HG02759 (cell line): Measurements from ENCODE around the gene INF2.
"Not testable (repeated sequence)": the region's sequence is repeated elsewhere in the genome, so short reads cannot be mapped to it uniquely, and the experiment has no call there.

Source experiments
- ATAC-seq: cut with Tn5 transposase; IDR thresholded peaks from one replicate; pipeline ENCODE4 v1.9.1; 2021; ENCODE audit warnings: mild to moderate bottlenecking, moderate library complexity; ENCODE audit not compliant: unreplicated experiment

The INF2 gene

DNA sequence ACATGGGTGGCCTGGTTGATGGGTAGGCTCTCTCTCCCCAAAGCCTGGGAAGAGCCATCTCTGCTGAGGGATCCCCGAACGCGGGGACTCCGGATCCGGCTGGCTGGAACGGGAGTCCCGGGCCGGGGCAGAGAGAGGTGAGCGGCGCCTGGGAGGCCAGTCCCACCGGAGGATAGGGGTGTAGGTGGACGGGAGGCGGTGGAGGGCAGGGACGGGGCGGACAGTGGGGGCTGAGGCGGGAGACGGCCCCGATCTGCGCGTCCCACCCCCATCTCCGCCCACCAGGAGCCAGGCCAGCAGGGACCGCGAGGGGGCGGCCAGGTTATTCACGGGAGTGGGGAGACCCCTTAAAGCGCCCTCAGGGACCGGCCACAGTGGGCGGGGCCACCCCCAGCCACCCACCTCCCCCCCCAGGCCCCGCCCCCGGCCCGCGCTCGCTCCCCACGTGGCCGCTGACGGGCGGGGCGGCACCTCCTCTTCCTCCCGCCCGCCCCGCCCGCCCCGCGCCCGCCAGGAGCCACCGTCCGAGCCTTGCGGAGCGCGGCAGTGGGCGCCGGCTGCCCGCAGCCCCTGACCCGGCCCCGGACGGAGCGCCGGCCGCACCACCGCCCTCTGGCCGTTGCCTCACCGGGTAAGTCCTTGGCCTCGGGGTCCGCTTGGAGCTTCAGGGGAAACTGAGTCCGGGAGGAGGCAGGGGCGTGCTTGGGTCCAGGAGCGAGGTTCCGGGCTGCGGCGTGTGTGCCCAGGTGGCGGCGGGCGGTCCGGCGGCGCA, at the start of gene INF2:
INF2 (plus strand) TSS at position 510 of the 772 bp plus-strand sequence. CDS start 11,748 bp downstream, outside the sequence.
- no peak for ATAC-seq

DNA sequence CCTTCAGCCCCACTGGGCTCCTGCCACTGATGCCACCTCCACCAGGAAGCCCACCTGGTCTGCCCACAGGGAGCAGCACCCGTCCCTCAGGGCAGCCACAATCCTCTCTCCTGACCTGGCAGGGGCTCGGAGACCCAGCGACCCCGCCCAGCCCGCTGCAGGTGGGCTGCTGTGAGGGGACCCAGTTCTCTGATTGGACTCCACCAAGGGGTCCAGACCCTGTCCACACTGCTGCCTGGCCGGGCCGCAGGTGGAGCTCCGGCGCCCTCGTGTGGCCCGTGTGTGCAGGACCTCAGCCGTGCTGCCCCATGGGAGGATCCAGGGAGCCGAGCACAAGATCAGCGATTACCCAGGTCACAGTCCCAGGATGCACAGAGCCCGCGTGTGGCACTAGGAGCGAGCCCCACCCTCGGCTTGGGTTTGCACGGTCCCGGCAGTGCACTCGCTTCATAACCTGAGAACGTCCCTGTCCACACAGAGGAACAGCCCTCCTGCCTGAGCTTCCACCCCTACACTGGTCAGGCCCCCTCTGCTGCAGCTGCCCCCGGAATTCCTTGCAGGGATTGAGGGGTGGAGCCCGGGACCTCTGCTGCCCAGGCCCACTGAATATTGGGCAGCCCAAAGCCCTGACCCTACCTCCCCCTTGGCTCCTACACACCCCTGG, 49.4 kb upstream of the INF2 start:
- ATAC-seq = no peak

DNA sequence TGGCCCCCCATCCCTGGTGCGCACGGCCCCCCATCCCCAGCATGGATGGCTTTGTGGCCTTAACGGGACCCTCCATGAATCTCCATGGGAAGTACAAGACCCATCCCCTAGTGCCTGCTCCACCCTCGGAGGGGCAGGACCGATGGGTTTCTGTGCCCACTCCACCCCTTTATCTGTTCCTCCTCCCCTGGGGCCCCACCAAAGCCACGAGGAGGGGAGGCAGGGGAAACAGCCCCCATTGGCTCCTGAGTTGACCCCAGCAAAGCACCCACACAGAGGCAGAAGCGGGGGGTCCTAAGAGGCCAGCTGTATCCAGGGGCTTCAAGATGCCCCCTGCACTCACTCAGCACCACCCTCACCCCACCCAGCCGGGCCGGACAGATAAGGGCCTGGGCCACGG, 48.7 kb upstream of the INF2 start:
- no peak for ATAC-seq

DNA sequence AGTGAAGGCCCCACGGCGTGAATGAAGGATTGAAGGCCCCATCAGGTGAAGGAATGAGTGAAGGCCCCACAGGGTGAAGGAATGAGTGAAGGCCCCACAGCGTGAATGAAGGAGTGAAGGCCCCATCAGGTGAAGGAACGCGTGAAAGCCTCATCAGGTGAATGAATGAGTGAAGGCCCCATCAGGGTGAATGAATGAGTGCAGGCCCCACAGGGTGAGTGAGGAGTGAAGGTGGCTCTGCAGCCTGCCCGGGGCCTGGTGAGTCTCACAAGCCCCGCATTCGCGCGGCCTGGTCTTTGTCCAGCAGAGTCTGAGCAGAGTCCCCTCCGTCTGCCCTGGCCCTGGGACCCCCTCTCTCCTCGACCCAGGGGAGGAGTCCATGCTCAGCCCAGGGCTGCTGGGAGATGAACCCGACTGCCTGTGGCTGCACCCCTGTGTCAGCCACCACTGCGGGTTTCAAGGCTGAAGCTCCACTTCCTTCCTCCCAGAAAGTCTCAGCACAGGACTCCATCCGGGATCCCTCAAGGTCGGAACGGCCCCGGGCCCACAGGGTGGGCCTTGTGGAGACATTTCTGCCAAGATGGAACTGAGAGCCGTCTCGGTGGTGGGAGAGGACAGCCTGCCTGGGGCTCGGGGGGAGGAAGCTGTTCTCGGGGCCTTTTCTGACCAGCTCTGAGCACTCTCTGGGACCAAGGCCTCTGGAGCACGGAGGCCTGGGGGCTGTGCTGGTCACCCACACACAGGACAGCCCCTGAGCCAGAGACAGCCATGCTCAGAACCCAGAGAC, 47.5 kb upstream of the INF2 start:
- ATAC-seq = no peak

DNA sequence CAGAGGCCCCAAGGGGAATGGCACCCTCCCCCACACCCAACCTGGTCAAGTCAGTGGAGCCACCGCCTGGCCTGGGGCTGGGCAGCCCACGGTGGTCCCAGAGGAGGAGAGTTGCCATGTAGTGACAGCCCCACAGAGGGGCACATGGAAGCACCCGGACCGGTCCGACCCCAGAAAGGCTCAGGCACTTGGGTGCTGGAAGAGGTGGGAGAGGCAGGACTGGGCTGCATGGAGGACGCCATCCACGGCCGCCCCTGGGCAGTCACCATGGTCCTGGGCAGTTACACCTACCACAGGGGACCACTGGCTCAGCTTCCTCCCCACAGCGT, 46.9 kb upstream of the INF2 start:
- no peak for ATAC-seq

DNA sequence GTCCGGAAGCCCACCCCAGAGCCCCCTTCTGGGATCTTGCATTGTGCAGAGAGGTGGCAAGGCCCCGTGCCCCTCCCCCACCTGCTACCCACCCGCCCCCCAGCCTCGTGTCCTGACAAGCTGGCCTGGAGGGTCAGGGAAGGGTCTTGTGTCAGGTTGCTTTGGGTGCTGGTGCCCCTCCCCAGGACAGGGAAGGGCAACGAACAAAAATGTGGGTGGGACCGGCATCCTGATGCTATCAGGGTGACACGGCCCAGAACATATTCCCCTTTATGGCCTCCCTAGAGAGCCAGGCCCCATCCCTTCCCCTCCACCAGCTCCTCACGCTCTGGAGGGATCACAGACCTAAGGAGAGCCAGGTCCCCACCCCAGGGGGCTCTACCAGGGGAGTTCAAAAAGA, 46.1 kb upstream of the INF2 start:
- ATAC-seq = no peak

DNA sequence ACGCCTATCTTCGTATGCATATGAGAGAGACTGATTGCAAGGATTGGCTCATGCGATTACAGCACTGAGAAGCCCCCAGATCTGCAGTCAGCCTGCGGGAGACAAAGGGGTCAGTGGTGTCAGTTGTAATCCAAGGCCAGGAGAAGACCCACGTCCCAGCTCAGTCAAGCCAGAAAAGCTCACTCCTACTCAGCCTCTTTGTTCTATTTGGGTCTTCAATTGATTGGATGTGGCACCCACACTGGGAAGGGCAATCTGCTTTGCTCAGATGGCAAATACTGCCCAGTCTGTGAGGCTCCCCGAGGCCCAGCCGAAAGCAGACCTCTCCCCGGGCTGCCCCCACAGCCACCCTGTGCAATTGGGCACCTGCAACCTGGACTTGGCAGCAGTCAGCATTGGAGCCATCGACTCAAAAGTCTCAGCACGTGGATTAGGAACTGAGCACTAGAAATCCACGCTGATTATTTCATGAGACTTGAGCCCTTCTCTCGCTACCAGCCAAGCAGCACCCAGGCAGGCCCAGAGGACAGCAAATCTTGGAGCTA, 45.3 kb upstream of the INF2 start:
- ATAC-seq = no peak

DNA sequence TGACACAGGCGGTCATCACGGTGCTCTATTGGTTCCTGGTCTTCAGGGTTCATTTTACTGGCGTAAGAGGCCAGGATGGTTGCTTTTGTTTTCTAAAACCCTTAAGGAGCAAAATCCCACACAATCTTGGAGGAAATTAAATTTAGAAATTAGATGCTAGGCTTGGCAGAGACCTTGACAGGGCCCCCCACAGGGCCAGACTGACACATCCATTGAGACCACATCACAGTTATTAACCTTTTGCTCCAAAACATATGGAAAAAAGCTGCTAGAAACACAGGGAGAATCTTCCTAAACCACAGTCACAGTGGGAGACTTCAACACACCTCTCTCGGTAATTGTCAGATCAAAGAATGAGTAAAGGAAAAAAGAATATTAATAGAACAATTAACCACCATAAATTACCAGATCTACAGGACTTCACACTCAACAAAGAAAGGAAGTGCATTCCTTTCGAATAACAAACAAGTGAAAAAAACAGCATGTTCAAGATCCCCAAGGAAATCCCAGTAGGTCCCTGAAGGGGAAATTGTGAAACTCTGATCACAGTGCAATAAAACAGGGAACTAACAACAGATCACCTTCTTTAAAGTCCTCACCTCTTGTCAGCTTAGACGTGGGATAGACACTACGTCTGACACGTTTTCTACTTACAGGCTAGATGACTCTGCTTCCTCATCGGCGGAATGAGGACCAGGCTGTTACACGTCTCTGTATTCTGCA, 44.6 kb upstream of the INF2 start:
- ATAC-seq = no peak

DNA sequence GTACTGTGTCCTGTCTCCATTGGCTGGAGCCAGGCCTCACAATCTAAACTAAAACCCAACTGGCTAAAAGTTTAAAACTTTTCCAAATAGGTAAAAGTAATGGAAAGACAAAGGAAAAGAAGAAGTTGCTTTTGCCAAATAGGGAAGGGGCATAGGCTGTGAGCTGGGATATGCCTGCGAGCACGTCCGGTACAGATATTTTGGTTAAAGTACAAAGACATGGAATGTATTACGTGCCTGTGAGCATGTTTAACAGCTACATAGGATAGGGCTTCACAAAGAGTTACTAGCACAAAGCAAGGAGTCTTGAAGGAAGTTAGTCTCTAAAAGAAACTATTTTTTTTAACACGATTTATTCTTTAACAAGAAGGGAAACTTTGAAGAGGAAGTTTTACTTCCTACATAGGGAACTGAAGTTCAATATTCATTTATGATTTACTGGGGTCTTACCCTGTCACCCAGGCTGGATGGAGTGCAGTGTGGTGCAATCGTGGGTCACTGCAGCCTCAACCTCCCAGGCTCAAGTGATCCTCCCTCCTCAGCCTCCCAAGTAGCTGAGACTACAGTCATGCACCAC, 41.9 kb upstream of the INF2 start:
- no peak for ATAC-seq

DNA sequence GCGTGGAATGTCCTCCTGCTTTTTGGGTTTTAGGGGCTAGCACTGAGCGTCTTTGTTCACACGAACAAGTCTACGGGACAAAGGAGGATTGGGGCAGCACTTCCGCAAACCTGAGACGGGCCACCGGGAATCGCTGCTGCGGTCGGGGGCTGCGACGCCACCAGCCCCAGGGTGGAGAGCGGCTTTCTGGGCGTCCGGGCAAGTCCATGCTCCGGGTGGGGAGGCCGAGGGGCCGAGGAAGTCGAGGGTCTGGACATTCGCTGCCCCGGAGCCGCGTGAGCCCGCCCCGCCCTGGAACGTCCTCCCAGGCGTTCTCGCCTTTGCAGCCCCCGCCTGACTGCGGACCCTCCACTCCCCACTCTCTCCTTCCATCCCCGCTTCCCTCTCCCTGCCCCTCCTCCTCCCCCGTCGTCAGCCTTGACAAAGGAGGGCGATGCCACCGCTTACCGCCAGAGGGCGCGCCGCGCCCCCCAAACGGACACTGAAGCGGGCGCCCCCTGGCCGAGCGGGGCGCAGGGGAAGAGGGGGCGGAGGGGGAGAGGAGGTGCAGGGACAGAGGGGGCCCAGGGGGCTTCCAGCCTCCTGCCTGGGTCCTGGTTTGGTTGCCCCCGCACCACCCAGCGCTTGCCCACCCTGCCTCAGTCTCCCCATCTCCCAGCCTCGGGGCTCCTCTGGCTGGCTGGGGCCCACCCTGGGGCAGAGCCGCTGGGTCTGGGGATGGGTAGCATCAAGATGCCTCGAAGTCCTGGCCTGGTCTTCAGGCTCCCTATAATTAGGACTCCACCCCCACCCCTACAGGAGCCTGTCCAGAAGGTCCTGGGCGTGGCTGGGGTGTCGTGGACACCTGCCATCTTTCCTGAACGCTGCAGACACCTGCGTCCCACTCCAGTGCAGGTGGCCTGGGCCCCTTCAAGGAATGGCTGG, 39.1 kb upstream of the INF2 start:
- no peak for ATAC-seq

DNA sequence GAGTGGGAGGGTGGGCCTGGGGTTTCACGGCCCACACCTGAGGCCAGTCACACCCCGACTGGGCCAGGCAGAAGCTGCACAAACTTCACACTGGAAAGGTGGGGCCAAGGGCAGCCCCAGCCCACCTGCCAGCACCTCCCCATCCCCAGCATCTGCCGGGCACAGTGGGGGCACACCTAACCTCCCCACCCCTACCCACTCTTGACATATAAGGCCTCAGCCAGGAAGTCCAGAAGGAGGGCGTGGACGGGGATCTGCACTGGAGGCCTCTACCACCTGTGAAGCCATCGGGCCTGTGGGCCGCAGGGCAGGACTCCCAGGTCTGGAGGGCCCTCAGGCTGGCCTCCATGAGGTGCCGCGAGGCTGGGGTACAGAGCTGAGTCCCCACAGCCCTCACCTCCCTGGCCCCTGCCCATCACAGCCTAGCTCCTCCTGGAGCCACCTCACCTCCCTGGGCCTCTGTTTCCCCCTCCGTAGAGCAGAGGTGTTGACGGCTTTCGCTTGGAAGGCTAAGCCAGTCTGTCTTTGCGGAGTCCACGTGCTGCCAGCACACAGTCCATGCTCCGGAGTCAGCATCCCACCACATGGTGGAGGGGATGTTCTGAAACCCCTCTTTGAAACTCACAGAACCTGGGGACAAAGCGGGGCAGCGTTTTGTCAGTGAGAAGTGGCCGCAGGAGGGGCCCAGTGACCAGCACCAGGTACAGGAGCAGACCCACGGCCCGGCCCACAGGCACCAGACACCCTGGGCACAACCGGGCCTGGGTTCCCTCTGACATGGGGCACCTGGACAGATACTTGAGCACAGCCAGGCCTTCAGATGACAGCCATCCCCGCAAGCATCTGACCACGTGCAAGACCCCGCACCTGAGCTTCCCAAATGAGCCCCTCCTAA, 38.2 kb upstream of the INF2 start:
- no peak for ATAC-seq

DNA sequence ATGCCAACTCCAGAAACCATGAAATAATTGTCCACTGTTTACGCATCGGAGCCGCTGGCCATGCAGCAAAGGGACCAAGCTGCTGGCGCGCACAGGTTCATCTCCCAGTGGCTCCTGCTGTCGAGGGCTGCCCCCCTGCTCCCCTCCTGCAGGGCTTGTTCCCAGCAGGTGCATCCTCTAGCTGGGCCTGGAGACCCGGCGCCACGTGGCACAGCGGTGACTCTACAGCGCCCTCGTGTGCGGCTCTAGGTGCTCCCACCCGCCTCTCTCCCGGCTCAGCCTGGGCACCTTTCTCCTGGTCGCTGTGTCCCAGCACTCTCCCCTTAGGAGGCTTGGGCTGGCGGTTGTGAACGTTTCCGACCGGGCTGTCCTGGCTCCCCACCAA, 37.5 kb upstream of the INF2 start:
- ATAC-seq = no peak

DNA sequence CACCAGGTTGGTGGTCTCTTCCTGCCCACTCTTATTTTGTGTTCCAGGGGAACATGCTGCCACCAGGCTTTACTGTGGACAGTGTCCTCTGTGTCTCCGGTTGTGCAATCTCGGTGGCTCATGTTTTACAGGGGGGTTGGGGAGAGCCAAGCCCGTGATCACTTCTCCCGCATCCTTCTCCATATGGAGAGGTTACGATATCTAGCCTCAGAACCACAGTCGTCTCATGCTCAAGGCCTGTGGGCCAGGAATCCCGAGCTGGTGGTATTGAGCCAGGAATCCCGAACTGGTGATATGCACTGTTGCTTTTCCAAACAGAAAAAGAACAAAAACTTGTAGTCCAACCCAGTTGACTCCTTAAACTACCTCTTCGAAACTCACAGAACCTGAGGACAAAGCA, 37.0 kb upstream of the INF2 start:
- no peak for ATAC-seq

DNA sequence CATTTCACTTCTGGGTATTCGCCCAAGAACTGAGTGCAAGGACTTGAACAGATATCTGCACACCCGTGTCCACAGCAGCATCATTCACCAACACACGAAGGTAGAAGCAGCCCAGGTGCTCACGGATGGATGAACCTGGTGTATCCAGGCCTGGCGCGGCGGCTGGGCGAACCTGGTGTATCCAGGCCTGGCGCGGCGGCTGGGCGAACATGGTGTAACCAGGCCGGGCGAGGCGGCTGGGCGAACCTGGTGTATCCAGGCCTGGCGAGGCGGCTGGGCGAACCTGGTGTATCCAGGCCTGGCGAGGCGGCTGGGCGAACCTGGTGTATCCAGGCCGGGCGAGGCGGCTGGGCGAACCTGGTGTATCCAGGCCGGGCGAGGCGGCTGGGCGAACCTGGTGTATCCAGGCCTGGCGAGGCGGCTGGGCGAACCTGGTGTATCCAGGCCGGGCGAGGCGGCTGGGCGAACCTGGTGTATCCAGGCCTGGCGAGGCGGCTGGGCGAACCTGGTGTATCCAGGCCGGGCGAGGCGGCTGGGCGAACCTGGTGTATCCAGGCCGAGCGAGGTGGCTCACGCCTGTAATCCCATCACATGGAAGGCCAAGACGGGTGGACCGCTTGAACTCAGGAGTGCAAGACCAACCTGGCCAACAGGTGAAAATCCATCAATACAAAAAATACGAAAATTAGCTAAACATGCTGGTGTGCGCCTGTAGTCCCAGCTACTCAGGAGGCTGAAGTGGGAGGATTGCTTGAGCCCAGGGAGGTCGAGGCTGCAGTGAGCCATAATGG, 36.1 kb upstream of the INF2 start:
- ATAC-seq = not testable (repeated sequence)

DNA sequence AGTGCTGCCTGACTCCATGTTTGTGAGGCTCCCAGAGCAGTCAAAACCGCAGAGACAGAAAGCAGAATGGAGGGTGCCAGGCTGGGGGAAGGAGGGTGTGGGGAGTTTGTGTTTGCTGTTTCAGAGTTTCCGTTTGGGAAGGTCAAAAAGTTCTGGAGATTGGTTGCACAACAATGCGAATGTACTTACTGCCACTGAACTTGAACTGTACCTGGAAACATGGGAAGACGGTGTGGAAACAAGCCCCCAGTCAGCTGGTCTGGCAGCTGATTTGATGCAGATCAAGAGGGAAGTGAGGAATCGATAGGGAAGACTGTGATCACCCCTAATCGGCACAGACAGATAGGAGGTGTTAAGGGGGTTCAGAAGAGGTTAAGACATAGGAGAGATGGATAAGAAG, 35.3 kb upstream of the INF2 start:
- ATAC-seq = no peak

DNA sequence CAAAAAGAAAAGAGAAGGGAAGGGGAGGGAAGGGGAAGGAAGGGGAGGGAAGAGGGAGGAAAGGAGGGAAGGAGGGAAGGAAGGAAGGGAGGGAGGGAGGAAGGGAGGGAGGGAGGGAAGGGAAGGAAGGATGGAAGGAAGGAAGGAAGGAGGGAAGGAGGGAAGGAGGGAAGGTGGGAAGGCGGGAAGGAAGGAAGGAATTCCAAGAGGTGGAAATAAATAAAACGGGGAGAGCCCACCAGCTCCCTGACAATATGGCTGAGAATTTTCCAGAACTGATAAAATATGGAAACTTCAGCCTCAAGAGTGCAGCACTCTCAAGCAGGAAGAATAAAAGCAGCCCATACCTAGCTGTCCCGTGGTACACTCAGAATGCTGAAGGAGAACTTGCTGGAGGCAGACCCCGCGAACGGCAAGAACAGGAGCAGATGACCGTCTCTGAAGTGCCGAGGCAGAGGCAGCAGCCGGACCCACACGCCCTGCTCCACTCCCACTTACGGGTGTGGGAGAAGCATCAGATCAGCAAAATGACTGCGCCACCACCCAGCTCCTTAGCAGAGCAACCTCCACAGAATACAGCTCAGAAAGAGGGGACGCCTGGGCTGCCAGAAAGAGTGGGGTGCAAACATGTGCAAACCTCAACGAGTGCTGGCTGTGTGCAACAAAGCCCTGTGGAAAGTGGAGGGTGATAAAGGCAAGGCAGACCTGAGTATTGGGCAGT, 34.1 kb upstream of the INF2 start:
- no peak for ATAC-seq

DNA sequence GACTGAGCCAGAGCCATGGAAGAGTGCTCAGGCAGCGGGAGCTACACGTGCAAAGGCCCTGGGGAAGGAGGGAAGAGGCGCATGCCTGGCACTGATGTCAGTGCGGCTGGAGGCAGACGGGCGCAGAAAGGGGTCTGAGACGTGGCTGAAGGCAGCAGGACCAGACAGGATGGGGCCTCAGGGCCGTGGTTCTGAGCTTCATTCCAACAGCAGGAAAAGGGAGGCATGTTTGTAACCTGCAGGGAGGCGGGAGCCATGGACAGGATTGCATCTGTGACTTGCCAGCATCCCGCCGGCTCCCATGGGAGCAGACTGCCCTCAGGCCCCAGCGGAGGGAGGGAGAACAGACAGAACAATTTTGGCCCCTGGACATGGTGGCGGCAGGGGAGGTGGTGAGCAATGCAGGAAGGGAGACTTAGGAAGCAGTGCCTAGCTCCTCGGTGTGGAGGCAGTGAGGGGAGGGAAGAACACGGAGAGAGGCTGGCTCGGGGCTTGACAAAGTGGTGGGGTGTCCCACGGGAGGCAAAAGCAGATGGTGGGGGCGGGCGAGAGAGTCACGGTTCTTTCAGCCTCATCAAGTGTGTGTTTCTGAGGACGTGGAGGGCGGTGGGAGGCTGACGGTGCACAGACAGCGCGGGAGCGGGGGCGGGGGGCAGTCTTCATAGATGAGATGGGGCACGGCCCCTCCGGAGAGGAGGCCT, 33.3 kb upstream of the INF2 start:
- no peak for ATAC-seq
